WTC11 (cell line): ENCODE results near the gene HS3ST4. TPM values are rescaled to one million over a fixed set of nuclear protein-coding genes. Genes with fewer than 3 reads are reported as not detected.

Source experiments
- ATAC-seq: fragments of 200-7000 bp; cut with Tn5 transposase; 2 replicates; pipeline ENCODE4 v1.10.0; 2021; ENCODE audit warnings: mild to moderate bottlenecking, moderate library complexity
- CTCF ChIA-PET: fragments of 300-600 bp; sonication (Branson Sonifier 250); formaldehyde crosslinking; loops from one replicate; lab custom pipeline; 2021; ENCODE audit warnings: antibody characterized with exemption; lab: Charles Lee
- POLR2A ChIA-PET: fragments of 350-600 bp; sonication (Branson Sonifier 250); formaldehyde crosslinking; loops from one replicate; lab custom pipeline; 2021; ENCODE audit warnings: antibody characterized with exemption; lab: Charles Lee
- DNase-seq: peaks from one replicate; pipeline ENCODE4 v3.0.0; 2021; ENCODE audit warnings: low spot score
- H3K27ac Mint-ChIP-seq: 2 replicates; pipeline ENCODE4 v1.8.0; 2021; ENCODE audit warnings: mixed read lengths
- H3K27me3 Mint-ChIP-seq: 2 replicates; pipeline ENCODE4 v1.8.0; 2021; ENCODE audit warnings: low read depth, mild to moderate bottlenecking, moderate library complexity, mixed read lengths
- H3K36me3 Mint-ChIP-seq: 2 replicates; pipeline ENCODE4 v1.8.0; 2021; ENCODE audit warnings: mixed read lengths
- H3K4me1 Mint-ChIP-seq: 2 replicates; pipeline ENCODE4 v1.8.0; 2022; ENCODE audit warnings: mixed read lengths
- H3K4me3 Mint-ChIP-seq: 2 replicates; pipeline ENCODE4 v1.8.0; 2021; ENCODE audit warnings: mild to moderate bottlenecking, moderate library complexity, mixed read lengths
- H3K9me3 Mint-ChIP-seq: 2 replicates; pipeline ENCODE4 v1.8.0; 2021; ENCODE audit warnings: mixed read lengths
- ETV6 ChIP-seq: sonication (generic); formaldehyde crosslinking; IDR thresholded peaks from 2 replicates; pipeline ENCODE4 v1.8.1; 2022; ENCODE audit warnings: mild to moderate bottlenecking, missing genetic modification reagents
- FOXP1 ChIP-seq: sonication (generic); formaldehyde crosslinking; IDR thresholded peaks from 2 replicates; pipeline ENCODE4 v1.8.0; 2022; ENCODE audit warnings: missing genetic modification reagents, mild to moderate bottlenecking, moderate library complexity, borderline replicate concordance
- GABPB1 ChIP-seq: sonication (generic); formaldehyde crosslinking; IDR thresholded peaks from 2 replicates; pipeline ENCODE4 v1.8.1; 2023; ENCODE audit warnings: mild to moderate bottlenecking, missing genetic modification reagents
- NR3C1 ChIP-seq: sonication (generic); formaldehyde crosslinking; conservative IDR thresholded peaks from 2 replicates; pipeline ENCODE4 v1.8.1; 2023; ENCODE audit warnings: low read depth, mild to moderate bottlenecking, missing genetic modification reagents
- RORB ChIP-seq: fragments of 250-450 bp; sonication (Bioruptor Pico); IDR thresholded peaks from 2 replicates; pipeline ENCODE4 v1.9.0; 2021; ENCODE audit warnings: mild to moderate bottlenecking
- ZNF138 ChIP-seq: sonication (generic); formaldehyde crosslinking; conservative IDR thresholded peaks from 2 replicates; pipeline ENCODE4 v1.8.1; 2022; ENCODE audit warnings: mild to moderate bottlenecking, moderate library complexity, missing genetic modification reagents
- ZNF219 ChIP-seq: sonication (generic); formaldehyde crosslinking; IDR thresholded peaks from 2 replicates; pipeline ENCODE4 v1.8.0; 2023; ENCODE audit warnings: missing genetic modification reagents, mild to moderate bottlenecking, borderline replicate concordance
- ZNF396 ChIP-seq: fragments of 250-450 bp; sonication (Bioruptor Pico); IDR thresholded peaks from 2 replicates; pipeline ENCODE4 v1.8.0; 2021; ENCODE audit warnings: mild to moderate bottlenecking, moderate library complexity, borderline replicate concordance
- total RNA-seq: library from RNA; stranded (reverse); gene quantifications from 3 replicates; pipeline ENCODE4 v1.2.3, GENCODE V29; 2021
- TF ChIP-seq, protein P1 (sequence below): sonication (generic); formaldehyde crosslinking; conservative IDR thresholded peaks from 2 replicates; pipeline ENCODE4 v1.8.1; 2023; ENCODE audit warnings: mild to moderate bottlenecking, low read depth, missing genetic modification reagents, moderate library complexity
- TF ChIP-seq, protein P2 (sequence below): fragments of 250-450 bp; sonication (Bioruptor Pico); IDR thresholded peaks from 2 replicates; pipeline ENCODE4 v1.9.0; 2021; ENCODE audit warnings: mild to moderate bottlenecking, borderline replicate concordance
- TF ChIP-seq, protein P3 (sequence below): sonication (generic); formaldehyde crosslinking; IDR thresholded peaks from 2 replicates; pipeline ENCODE4 v1.8.0; 2022; ENCODE audit warnings: mild to moderate bottlenecking, missing genetic modification reagents
- TF ChIP-seq, protein P4 (sequence below): sonication (generic); formaldehyde crosslinking; IDR thresholded peaks from 2 replicates; pipeline ENCODE4 v1.8.0; 2022; ENCODE audit warnings: missing genetic modification reagents
- TF ChIP-seq, protein P5 (sequence below): sonication (generic); formaldehyde crosslinking; IDR thresholded peaks from 2 replicates; pipeline ENCODE4 v1.8.1; 2022; ENCODE audit warnings: low read depth, mild to moderate bottlenecking, moderate library complexity, missing genetic modification reagents, borderline replicate concordance
- TF ChIP-seq, protein P6 (sequence below): sonication (generic); formaldehyde crosslinking; IDR thresholded peaks from 2 replicates; pipeline ENCODE4 v1.8.1; 2022; ENCODE audit warnings: mild to moderate bottlenecking, missing genetic modification reagents, moderate library complexity, borderline replicate concordance
- TF ChIP-seq, protein P7 (sequence below): sonication (generic); formaldehyde crosslinking; IDR thresholded peaks from 2 replicates; pipeline ENCODE4 v1.8.1; 2023; ENCODE audit warnings: mild to moderate bottlenecking, missing genetic modification reagents, moderate library complexity
- TF ChIP-seq, protein P8 (sequence below): fragments of 200-600 bp; IDR thresholded peaks from 2 replicates; pipeline ENCODE4 v1.8.0; 2022; ENCODE audit warnings: antibody characterized with exemption

HS3ST4 gene
- total RNA-seq, 1 experiment from 2014 or later = 5.4 TPM

DNA sequence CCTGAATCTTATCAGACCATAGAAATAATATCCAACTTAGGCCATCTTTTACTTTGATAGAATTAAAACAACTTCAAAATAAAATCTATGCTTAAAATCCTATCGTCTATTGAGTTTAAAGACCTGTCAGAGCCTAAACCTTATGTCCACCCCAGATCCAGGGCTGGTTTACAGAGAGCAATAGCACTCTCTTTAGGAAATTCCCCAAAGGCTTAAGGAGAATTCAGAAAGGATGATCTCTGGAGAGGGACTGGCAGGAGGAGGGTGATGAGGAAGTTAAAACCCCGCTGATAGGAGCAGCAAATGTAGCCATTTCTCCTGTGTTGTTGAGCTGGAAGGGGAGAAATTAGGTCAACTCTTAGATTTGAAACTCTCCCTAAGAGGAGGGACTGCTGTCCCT, 175.3 kb downstream of the HS3ST4 start:
- Mint-ChIP-seq H3K36me3 (peaks cover 3% of the 10 kb centered on the region; the same call in 1 of the 2 replicates), H3K9me3 (peaks cover 28% of the 10 kb centered on the region), H3K27me3 (no peaks in the 10 kb centered on the region; the same call in 1 of the 2 replicates), H3K4me3 (no peak overlapping the region), H3K27ac (no peak overlapping the region)
- CTCF ChIA-PET = no interaction called here
- no peak for ATAC-seq
- POLR2A ChIA-PET = no interaction called here
- no peak for DNase-seq
- TF ChIP-seq GABPB1 (CRISPR knock-in tag) (no peak), ZNF219 (CRISPR knock-in tag) (no peak)
- TF ChIP-seq, protein P1, sequence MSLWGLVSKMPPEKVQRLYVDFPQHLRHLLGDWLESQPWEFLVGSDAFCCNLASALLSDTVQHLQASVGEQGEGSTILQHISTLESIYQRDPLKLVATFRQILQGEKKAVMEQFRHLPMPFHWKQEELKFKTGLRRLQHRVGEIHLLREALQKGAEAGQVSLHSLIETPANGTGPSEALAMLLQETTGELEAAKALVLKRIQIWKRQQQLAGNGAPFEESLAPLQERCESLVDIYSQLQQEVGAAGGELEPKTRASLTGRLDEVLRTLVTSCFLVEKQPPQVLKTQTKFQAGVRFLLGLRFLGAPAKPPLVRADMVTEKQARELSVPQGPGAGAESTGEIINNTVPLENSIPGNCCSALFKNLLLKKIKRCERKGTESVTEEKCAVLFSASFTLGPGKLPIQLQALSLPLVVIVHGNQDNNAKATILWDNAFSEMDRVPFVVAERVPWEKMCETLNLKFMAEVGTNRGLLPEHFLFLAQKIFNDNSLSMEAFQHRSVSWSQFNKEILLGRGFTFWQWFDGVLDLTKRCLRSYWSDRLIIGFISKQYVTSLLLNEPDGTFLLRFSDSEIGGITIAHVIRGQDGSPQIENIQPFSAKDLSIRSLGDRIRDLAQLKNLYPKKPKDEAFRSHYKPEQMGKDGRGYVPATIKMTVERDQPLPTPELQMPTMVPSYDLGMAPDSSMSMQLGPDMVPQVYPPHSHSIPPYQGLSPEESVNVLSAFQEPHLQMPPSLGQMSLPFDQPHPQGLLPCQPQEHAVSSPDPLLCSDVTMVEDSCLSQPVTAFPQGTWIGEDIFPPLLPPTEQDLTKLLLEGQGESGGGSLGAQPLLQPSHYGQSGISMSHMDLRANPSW = no peak
- TF ChIP-seq, all 79 proteins: peak for 0
- peaks cover 23% of the 10 kb centered on the region for H3K4me1 Mint-ChIP-seq

DNA sequence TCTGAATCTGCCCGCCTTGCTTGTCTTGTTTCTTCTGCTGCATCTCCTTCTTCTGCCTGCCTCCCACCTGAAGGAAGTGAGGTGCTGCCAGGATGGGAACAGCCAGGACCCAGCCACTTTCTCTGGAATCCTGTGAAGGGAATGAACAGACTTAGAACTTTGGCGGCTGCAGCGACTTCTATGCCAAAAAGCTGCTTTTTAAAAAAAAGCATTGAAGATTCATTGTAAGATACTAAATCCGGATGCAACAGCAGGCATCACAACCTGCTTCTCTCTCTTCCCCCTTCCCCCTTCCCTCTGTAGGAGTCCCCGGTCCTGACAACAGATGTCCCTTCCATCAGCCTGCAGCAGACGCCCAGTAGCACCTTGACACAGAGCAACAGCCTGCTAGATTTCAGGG, 176.3 kb downstream of the HS3ST4 start:
- DNase-seq (no peak), ATAC-seq (no peak)
- H3K4me1 Mint-ChIP-seq = peaks cover 23% of the 10 kb centered on the region
- H3K27me3 Mint-ChIP-seq = no peaks in the 10 kb centered on the region; the same call in 1 of the 2 replicates
- H3K36me3 Mint-ChIP-seq = peaks cover 3% of the 10 kb centered on the region; the same call in 1 of the 2 replicates
- peaks cover 31% of the 10 kb centered on the region for H3K9me3 Mint-ChIP-seq
- ChIA-PET POLR2A (no interaction called here), CTCF (interaction anchor here (1.0 kb wide), 1 partner anchor 1242 kb away, joined by 5 read pairs; no protein-coding TSS in a partner anchor)
- no peak overlapping the region for H3K27ac Mint-ChIP-seq
- H3K4me3 Mint-ChIP-seq = no peak overlapping the region
- TF ChIP-seq, protein P2, sequence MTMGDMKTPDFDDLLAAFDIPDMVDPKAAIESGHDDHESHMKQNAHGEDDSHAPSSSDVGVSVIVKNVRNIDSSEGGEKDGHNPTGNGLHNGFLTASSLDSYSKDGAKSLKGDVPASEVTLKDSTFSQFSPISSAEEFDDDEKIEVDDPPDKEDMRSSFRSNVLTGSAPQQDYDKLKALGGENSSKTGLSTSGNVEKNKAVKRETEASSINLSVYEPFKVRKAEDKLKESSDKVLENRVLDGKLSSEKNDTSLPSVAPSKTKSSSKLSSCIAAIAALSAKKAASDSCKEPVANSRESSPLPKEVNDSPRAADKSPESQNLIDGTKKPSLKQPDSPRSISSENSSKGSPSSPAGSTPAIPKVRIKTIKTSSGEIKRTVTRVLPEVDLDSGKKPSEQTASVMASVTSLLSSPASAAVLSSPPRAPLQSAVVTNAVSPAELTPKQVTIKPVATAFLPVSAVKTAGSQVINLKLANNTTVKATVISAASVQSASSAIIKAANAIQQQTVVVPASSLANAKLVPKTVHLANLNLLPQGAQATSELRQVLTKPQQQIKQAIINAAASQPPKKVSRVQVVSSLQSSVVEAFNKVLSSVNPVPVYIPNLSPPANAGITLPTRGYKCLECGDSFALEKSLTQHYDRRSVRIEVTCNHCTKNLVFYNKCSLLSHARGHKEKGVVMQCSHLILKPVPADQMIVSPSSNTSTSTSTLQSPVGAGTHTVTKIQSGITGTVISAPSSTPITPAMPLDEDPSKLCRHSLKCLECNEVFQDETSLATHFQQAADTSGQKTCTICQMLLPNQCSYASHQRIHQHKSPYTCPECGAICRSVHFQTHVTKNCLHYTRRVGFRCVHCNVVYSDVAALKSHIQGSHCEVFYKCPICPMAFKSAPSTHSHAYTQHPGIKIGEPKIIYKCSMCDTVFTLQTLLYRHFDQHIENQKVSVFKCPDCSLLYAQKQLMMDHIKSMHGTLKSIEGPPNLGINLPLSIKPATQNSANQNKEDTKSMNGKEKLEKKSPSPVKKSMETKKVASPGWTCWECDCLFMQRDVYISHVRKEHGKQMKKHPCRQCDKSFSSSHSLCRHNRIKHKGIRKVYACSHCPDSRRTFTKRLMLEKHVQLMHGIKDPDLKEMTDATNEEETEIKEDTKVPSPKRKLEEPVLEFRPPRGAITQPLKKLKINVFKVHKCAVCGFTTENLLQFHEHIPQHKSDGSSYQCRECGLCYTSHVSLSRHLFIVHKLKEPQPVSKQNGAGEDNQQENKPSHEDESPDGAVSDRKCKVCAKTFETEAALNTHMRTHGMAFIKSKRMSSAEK (CRISPR knock-in tag) = no peak
- TF ChIP-seq ZNF396 (no peak), NR3C1 (CRISPR knock-in tag) (no peak), RORB (CRISPR knock-in tag) (no peak), FOXP1 (CRISPR knock-in tag) (no peak), ETV6 (no peak), ZNF138 (CRISPR knock-in tag) (no peak)
- TF ChIP-seq, protein P3, sequence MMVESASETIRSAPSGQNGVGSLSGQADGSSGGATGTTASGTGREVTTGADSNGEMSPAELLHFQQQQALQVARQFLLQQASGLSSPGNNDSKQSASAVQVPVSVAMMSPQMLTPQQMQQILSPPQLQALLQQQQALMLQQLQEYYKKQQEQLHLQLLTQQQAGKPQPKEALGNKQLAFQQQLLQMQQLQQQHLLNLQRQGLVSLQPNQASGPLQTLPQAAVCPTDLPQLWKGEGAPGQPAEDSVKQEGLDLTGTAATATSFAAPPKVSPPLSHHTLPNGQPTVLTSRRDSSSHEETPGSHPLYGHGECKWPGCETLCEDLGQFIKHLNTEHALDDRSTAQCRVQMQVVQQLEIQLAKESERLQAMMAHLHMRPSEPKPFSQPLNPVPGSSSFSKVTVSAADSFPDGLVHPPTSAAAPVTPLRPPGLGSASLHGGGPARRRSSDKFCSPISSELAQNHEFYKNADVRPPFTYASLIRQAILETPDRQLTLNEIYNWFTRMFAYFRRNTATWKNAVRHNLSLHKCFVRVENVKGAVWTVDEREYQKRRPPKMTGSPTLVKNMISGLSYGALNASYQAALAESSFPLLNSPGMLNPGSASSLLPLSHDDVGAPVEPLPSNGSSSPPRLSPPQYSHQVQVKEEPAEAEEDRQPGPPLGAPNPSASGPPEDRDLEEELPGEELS (CRISPR knock-in tag) = no peak
- TF ChIP-seq, protein P4, sequence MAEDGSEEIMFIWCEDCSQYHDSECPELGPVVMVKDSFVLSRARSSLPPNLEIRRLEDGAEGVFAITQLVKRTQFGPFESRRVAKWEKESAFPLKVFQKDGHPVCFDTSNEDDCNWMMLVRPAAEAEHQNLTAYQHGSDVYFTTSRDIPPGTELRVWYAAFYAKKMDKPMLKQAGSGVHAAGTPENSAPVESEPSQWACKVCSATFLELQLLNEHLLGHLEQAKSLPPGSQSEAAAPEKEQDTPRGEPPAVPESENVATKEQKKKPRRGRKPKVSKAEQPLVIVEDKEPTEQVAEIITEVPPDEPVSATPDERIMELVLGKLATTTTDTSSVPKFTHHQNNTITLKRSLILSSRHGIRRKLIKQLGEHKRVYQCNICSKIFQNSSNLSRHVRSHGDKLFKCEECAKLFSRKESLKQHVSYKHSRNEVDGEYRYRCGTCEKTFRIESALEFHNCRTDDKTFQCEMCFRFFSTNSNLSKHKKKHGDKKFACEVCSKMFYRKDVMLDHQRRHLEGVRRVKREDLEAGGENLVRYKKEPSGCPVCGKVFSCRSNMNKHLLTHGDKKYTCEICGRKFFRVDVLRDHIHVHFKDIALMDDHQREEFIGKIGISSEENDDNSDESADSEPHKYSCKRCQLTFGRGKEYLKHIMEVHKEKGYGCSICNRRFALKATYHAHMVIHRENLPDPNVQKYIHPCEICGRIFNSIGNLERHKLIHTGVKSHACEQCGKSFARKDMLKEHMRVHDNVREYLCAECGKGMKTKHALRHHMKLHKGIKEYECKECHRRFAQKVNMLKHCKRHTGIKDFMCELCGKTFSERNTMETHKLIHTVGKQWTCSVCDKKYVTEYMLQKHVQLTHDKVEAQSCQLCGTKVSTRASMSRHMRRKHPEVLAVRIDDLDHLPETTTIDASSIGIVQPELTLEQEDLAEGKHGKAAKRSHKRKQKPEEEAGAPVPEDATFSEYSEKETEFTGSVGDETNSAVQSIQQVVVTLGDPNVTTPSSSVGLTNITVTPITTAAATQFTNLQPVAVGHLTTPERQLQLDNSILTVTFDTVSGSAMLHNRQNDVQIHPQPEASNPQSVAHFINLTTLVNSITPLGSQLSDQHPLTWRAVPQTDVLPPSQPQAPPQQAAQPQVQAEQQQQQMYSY (CRISPR knock-in tag) = no peak
- TF ChIP-seq, protein P5, sequence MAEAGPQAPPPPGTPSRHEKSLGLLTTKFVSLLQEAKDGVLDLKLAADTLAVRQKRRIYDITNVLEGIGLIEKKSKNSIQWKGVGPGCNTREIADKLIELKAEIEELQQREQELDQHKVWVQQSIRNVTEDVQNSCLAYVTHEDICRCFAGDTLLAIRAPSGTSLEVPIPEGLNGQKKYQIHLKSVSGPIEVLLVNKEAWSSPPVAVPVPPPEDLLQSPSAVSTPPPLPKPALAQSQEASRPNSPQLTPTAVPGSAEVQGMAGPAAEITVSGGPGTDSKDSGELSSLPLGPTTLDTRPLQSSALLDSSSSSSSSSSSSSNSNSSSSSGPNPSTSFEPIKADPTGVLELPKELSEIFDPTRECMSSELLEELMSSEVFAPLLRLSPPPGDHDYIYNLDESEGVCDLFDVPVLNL = no peak
- TF ChIP-seq, protein P6, sequence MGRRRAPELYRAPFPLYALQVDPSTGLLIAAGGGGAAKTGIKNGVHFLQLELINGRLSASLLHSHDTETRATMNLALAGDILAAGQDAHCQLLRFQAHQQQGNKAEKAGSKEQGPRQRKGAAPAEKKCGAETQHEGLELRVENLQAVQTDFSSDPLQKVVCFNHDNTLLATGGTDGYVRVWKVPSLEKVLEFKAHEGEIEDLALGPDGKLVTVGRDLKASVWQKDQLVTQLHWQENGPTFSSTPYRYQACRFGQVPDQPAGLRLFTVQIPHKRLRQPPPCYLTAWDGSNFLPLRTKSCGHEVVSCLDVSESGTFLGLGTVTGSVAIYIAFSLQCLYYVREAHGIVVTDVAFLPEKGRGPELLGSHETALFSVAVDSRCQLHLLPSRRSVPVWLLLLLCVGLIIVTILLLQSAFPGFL (CRISPR knock-in tag) = no peak
- TF ChIP-seq, protein P7, sequence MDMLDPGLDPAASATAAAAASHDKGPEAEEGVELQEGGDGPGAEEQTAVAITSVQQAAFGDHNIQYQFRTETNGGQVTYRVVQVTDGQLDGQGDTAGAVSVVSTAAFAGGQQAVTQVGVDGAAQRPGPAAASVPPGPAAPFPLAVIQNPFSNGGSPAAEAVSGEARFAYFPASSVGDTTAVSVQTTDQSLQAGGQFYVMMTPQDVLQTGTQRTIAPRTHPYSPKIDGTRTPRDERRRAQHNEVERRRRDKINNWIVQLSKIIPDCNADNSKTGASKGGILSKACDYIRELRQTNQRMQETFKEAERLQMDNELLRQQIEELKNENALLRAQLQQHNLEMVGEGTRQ (CRISPR knock-in tag) = no peak
- TF ChIP-seq, protein P8, sequence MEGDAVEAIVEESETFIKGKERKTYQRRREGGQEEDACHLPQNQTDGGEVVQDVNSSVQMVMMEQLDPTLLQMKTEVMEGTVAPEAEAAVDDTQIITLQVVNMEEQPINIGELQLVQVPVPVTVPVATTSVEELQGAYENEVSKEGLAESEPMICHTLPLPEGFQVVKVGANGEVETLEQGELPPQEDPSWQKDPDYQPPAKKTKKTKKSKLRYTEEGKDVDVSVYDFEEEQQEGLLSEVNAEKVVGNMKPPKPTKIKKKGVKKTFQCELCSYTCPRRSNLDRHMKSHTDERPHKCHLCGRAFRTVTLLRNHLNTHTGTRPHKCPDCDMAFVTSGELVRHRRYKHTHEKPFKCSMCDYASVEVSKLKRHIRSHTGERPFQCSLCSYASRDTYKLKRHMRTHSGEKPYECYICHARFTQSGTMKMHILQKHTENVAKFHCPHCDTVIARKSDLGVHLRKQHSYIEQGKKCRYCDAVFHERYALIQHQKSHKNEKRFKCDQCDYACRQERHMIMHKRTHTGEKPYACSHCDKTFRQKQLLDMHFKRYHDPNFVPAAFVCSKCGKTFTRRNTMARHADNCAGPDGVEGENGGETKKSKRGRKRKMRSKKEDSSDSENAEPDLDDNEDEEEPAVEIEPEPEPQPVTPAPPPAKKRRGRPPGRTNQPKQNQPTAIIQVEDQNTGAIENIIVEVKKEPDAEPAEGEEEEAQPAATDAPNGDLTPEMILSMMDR = no peak
